GM18498 (cell line): Measurements from ENCODE around the gene TTC33.

ENCODE experiments used
- ATAC-seq: cut with Tn5 transposase; IDR thresholded peaks from one replicate; pipeline ENCODE4 v1.9.1; 2021; ENCODE audit warnings: mild to moderate bottlenecking, moderate library complexity; ENCODE audit not compliant: unreplicated experiment

TTC33 gene

GRCh38 chr5:40681363-40682153 lies 74.2 kb downstream of the TTC33 start:
- ATAC-seq: peak; percentile 27

GRCh38 chr5:40680741-40681362 lies 74.9 kb downstream of the TTC33 start:
- ATAC-seq: peak; percentile 4

- ATAC-seq: peak; percentile 35
Measured at GRCh38 chr5:40679913-40680681, 75.7 kb downstream of the TTC33 start, which contains the start of gene PTGER4. TSS of gene PTGER4 (plus strand) at chr5:40679915. CDS start at chr5:40680994, 1,079 bp downstream.

GRCh38 chr5:40679148-40679912 lies 76.4 kb downstream of the TTC33 start:
- peak; percentile 74 for ATAC-seq

GRCh38 chr5:40678460-40679147 lies 77.2 kb downstream of the TTC33 start:
- no peak for ATAC-seq

- ATAC-seq: no peak
Measured at GRCh38 chr5:40678026-40678425, 77.7 kb downstream of the TTC33 start.

GRCh38 chr5:40677456-40677855 lies 78.3 kb downstream of the TTC33 start:
- no peak for ATAC-seq

- ATAC-seq: no peak
Measured at GRCh38 chr5:40676613-40677343, 79.0 kb downstream of the TTC33 start.

GRCh38 chr5:40675396-40676133 lies 80.2 kb downstream of the TTC33 start:
- peak; percentile 31 for ATAC-seq

- no peak for ATAC-seq
Measured at GRCh38 chr5:40674661-40675235, 81.0 kb downstream of the TTC33 start.

GRCh38 chr5:40672425-40672824 lies 83.3 kb downstream of the TTC33 start:
- ATAC-seq: no peak

- no peak for ATAC-seq
Measured at GRCh38 chr5:40669606-40670390, 86.0 kb downstream of the TTC33 start.

- no peak for ATAC-seq
Measured at GRCh38 chr5:40667161-40667663, 88.5 kb downstream of the TTC33 start.

- ATAC-seq: no peak
Measured at GRCh38 chr5:40666657-40667056, 89.1 kb downstream of the TTC33 start.

- no peak for ATAC-seq
Measured at GRCh38 chr5:40665635-40666298, 90.0 kb downstream of the TTC33 start.

- no peak for ATAC-seq
Measured at GRCh38 chr5:40660751-40661150, 95.0 kb downstream of the TTC33 start.

GRCh38 chr5:40656766-40657165 lies 99.0 kb downstream of the TTC33 start:
- ATAC-seq: no peak
